Motor neuron (in vitro differentiated cells): ENCODE measurements around the gene ARHGAP6. TPM values are rescaled to one million over a fixed set of nuclear protein-coding genes. Genes with fewer than 3 reads are reported as not detected.

Experiments
- ATAC-seq, 8 experiments: fragments of 200-7000 bp; cut with Tn5 transposase; replicated peaks in 6 of 8; 2 replicates each; pipeline ENCODE4 v1.8.0; 2021; ENCODE audit warnings: mild to moderate bottlenecking in 8 of 8, moderate library complexity in 8 of 8
- H3K27ac ChIP-seq, 2 donors: fragments of 250-450 bp; sonication (Bioruptor Pico); 2 replicates each; pipeline ENCODE4 v1.9.0; 2021; ENCODE audit warnings: antibody characterized with exemption in 2 of 2, mild to moderate bottlenecking in 2 of 2, moderate library complexity in 1 of 2
- H3K4me1 ChIP-seq, 2 donors: fragments of 250-450 bp; sonication (Bioruptor Pico); replicated peaks in 1 of 2; 2 replicates each; pipeline ENCODE4 v1.6.1; 2021; ENCODE audit warnings: antibody characterized with exemption in 2 of 2, mild to moderate bottlenecking in 2 of 2, moderate library complexity in 1 of 2
- H3K4me3 ChIP-seq, 5 donors: fragments of 250-450 bp; sonication (Bioruptor Pico); 2 replicates each; pipeline ENCODE4 v1.9.0; 2021; ENCODE audit warnings: antibody characterized with exemption in 5 of 5, mild to moderate bottlenecking in 5 of 5, moderate library complexity in 4 of 5
- WGBS, 10 experiments: fragments of 450-650 bp; shearing (Covaris generic); methylation state at CpG; one replicate each; pipeline ENCODE4 v1.0.0; 2022; 5-methylcytosine and 5-hydroxymethylcytosine counted together
- in situ Hi-C, 9 experiments: fragments of 400-800 bp; cut with MboI; loops; one replicate each; pipeline ENCODE4 v1.15.0; 2021; ENCODE audit warnings: low sequenced_read_pairs in 9 of 9, low pct_unique_long_range_greater_than_20kb in 2 of 9; ENCODE audit not compliant: unreplicated experiment in 9 of 9
- total RNA-seq, 8 experiments: library from RNA; unstranded; fragments of 300-600 nt; gene quantifications; 2 replicates each; pipeline versions ENCODE4 v1.2.3 to v1.2.4, GENCODE V29; 2022

The ARHGAP6 gene
- total RNA-seq, result 1 to 10 TPM in 5 of 8 experiments, under 1 TPM in 3; 0.50 to 7.6 (median 2.6) TPM

DNA sequence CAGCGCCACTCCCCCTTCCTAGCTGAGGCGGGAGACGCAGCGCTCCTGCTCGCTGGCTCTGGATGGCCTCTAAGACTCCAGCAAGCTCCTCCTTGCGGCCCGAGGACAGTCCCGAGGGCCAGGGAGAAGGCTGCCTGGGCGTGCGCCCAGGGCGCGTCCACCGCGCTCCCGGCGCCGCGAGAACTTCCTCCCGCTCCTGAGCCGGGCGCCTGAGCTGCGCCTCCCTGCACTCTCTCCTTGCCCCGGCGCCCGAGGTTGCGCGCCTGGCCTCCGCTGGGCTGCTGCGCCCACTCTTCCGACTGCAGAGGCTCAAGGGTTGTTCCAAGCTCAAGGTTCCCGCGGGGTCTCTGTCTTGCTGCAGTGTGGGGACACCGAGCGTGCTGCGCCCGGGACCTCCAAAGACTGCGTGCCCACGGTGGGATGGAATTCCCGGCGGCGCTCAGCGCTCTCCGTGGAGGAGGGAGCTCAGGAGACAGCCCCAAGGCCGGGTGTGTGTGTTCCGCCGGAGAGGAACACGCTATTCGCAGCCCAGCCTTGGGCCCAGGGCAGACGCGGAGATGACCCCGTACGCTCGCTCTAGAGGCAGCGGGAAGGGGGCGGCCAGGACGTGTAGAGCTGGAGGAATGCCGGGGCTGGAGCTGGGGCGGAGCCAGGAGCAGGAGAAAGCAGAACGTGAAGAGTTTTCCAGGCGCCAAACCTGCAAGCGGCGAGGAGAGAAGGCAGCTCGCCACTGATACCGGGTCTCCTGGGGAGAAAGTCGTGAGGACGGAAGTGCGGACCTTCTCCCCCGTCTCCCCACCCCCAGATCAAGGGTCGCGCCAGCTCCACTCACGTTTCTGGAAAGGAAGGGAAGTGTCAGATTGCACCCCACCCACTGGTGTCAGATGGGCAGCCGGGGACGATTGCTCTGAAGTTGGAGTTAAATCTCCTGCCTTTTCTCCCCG lies at the start of gene ARHGAP6:
Gene ARHGAP6, minus strand, starts transcription at position 753 of the 944 bp plus-strand sequence. CDS start 1,092 bp downstream, outside the sequence.
- Histone ChIP-seq H3K4me1 (no peaks in the 10 kb centered on the region), H3K4me3 (peak within 1 kb of the TSS; percentile 34 to 44 (median 42)), H3K27ac (no peak within 1 kb of the TSS)
- in situ Hi-C loops, result no loop called here
- ATAC-seq, result peak; percentile 64 to 90 (median 76)
- WGBS, 10 experiments, result 52% methylated on average over 5 of the region's 74 CpGs; no CpG with 5 or more reads in 9 of the 10 experiments

GRCh38 chrX:11704725-11705495 lies 39.2 kb upstream of the ARHGAP6 start:
- ATAC-seq, result no peak
- 8 to 50% methylated on average over 2 to 8 of the region's 12 CpGs; no CpG with 5 or more reads in 8 of the 10 experiments for whole genome bisulfite sequencing, 10 experiments
- in situ Hi-C loops, result no loop called here
- Histone ChIP-seq H3K4me3 (no peak overlapping the region), H3K4me1 (no peaks in the 10 kb centered on the region), H3K27ac (no peak overlapping the region)

DNA sequence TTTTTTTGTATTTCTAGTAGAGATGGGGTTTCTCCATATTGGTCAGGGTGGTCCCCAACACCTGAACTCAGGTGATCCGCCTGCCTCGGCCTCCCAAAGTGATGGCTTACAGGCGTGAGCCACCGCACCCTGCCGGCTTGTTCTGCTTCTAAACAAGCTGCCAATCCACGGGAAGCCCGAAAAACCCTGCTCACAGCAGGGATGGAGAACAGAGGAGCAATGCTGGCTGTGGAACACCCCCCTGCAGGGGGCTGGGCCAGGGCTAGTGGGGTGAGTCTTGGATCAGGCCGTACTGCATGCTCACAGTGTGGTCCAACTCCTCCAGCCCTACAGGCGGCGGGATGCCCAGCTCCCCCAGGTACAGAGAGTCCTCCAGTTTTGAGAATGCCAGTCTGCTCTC lies 38.1 kb upstream of the ARHGAP6 start:
- in situ Hi-C loops, result no loop called here
- WGBS, 10 experiments, result 56 to 100% (median 100%) methylated on average over 2 to 4 of the region's 10 CpGs; no CpG with 5 or more reads in 7 of the 10 experiments
- Histone ChIP-seq H3K4me3 (no peak overlapping the region), H3K27ac (no peak overlapping the region), H3K4me1 (no peaks in the 10 kb centered on the region)
- ATAC-seq, result no peak

DNA sequence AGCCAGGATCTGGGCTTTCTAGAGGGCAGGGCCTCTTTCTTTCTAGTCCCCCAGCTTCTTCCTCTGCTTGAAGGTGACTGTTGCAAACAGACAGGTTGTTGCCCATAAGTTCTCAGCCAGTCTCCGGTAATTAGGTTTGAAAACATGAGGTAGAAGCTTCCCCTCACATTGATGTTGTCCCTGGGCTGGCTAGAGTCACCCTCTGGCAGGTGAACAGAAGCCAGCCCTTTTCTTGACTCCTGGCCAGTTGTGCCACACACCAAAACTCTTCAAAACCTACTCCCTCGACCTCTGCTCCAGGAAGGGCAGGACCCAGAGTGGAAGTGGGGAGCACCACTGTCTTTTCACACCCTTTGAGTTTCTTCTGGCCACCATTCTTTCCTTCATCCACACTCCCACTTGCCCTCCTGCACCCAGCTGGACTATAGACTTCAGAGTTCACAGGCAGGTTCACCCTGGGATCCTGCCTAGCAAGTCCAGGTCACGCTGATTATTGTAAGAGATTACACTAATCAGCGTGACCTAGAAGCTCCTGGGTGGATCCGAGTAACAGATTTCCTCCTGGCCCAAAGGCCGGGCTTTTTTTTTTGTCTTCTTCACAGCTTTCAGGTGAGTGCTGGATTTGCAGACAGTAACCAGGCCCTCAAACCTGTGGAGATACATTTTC lies 37.4 kb upstream of the ARHGAP6 start:
- no peak overlapping the region for H3K4me3 ChIP-seq
- H3K4me1 ChIP-seq, result no peaks in the 10 kb centered on the region

DNA sequence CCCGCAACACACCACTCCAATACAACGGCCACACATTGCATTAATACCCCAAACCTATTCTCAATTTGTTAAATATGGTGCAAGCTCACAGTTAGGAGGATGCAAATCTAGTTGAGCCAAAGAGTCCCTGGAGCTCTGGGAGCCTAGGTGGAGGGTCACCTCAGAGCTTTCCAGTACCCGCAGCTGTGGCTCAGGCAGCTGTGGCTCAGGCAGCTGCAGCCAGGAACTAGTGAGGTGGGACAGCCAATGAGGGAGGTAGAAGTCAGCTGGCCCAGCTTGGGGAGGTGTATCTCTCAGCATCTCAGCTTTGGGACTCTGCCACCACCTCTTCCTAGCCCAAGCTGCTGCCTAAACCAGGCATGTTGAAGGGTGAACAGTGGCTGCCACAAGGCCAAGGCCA lies 36.7 kb upstream of the ARHGAP6 start:
- Histone ChIP-seq H3K4me1 (no peaks in the 10 kb centered on the region), H3K4me3 (no peak overlapping the region), H3K27ac (no peak overlapping the region)
- 29 to 94% (median 46%) methylated on average over 2 to 3 of the region's 3 CpGs; no CpG with 5 or more reads in 7 of the 10 experiments for WGBS, 10 experiments
- in situ Hi-C loops, result no loop called here
- no peak for ATAC-seq

More for the DNA sequence above, 37.4 kb upstream of the ARHGAP6 start:
- no peak for ATAC-seq
- WGBS, 10 experiments, result 32 to 93% (median 60%) methylated on average over 1 to 3 of the region's 6 CpGs; no CpG with 5 or more reads in 6 of the 10 experiments
- in situ Hi-C loops, result no loop called here
- H3K27ac ChIP-seq, result no peak overlapping the region

GRCh38 chrX:11698702-11699101 lies 33.0 kb upstream of the ARHGAP6 start:
- Histone ChIP-seq H3K4me1 (no peaks in the 10 kb centered on the region), H3K27ac (no peak overlapping the region), H3K4me3 (no peak overlapping the region)
- in situ Hi-C loops, result no loop called here
- WGBS, 10 experiments, result 42 to 100% methylated on average over 2 to 3 of the region's 3 CpGs; no CpG with 5 or more reads in 8 of the 10 experiments
- no peak for ATAC-seq

DNA sequence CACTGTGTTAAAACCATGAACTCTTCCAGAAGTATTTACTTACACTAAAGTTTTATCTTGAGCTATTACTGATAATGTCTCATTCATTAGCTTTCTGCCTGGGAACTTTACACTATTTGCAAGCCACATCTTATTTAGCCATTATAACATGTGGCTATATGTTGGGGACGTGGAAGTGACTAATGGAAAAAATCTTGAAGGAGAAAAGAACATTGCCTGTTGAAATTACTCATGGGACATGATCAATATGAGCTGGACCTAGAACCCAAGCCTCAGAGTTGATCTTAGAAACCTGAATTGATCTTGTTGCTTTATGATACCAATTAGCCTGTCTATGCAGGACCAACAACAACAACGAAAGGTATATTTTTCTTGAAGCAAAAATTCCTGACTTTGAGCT lies 22.5 kb upstream of the ARHGAP6 start:
- Histone ChIP-seq H3K4me3 (no peak overlapping the region), H3K4me1 (no peaks in the 10 kb centered on the region), H3K27ac (no peak overlapping the region)
- WGBS, 10 experiments, result 9 to 90% (median 58%) methylated on average over 1 to 2 of the region's 2 CpGs; no CpG with 5 or more reads in 6 of the 10 experiments
- in situ Hi-C loops, result no loop called here
- ATAC-seq, result no peak

DNA sequence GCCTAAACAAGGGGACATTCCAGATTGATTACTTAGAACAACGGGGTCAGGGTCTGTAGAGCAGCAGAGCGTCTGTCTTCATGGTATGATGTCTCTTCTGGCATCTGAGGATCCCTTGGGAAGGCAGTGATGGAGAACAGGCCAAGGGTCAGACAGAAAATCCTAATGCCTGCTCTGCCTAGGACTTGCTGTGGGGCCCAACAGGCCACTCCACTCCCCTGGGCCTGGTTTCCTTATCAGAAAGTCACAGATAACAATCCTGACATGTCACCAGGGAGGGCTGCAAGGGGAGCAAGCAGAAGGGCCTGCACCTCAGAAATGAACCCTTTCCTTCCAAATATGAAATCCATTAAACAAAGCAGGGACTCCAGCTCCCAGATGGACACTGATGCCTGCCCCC lies 21.4 kb upstream of the ARHGAP6 start:
- no peaks in the 10 kb centered on the region for H3K4me1 ChIP-seq
- ATAC-seq, result no peak
- in situ Hi-C loops, result no loop called here
- WGBS, 10 experiments, result 28 to 50% (median 50%) methylated on average over 1 to 2 of the region's 2 CpGs; no CpG with 5 or more reads in 7 of the 10 experiments
- no peak overlapping the region for H3K27ac ChIP-seq
- no peak overlapping the region for H3K4me3 ChIP-seq

DNA sequence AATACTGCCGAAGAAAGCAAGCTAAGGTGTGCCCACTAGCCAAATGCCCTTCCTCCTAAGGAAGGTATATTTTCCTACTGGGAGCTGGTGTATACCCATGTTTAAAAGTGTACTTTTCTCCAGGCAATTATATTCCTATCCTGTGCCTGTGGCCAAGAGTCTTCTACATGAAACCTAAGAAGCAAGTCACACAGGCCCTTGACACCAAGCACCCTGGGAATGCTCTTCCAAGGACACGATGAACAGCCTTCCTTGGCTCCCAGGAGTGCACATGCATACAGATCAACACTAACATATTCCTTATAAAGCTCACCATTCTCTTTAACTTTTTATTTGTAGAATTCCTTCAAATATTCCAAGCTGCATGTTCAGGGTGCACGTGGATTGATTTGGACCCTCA lies 17.3 kb upstream of the ARHGAP6 start:
- no peak for ATAC-seq
- WGBS, 10 experiments, result 40 to 100% (median 68%) methylated on average over 1 to 2 of the region's 3 CpGs; no CpG with 5 or more reads in 6 of the 10 experiments
- in situ Hi-C loops, result no loop called here
- H3K27ac ChIP-seq, result no peak overlapping the region
- no peak overlapping the region for H3K4me3 ChIP-seq
- no peaks in the 10 kb centered on the region for H3K4me1 ChIP-seq

DNA sequence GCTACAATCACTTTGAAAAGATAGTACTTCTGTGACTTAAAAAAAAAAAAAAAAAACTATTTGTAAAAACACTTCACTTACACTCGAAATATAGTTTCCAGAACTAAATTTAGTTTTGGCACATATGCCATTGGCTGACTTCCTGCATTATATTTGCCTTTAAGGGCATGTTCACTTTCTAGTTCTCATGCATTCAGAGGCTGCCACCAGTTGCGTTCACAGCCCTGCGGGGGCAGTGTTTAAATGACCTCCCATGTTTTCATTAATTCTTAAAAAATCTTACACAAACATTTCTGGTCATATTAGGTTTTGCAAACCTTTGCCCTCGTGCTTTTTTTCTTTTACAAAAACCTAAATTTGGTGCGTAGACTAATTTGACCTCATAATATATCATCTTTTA lies 12.4 kb upstream of the ARHGAP6 start:
- Histone ChIP-seq H3K4me1 (no peaks in the 10 kb centered on the region), H3K27ac (no peak overlapping the region), H3K4me3 (no peak overlapping the region)
- WGBS, 10 experiments, result 10 to 89% (median 33%) methylated on average over 1 to 5 of the region's 5 CpGs
- ATAC-seq, result no peak
- in situ Hi-C loops, result no loop called here

DNA sequence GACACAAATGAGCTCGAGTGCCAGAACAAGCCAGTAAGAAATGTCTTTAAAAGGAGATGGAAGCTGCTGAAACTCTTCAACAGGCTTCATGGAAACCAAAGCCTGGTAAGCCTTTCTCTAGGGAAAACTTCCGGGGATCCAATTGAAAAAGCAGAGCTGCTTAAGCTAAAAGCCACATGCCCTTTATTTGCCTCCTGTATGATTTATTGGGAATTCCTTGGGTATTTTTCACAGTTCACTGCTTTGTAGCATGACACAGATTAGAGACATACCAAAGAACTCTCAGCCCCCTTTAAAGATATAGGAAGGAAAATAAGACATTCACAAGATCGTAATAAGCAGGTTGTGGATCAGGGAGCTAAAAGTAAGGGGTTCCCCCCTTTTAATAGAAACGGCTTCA lies 6.5 kb upstream of the ARHGAP6 start:
- Histone ChIP-seq H3K4me1 (peaks cover 0 to 8% of the 10 kb centered on the region in 2 donors), H3K4me3 (no peak overlapping the region), H3K27ac (no peak overlapping the region)
- ATAC-seq, result peak in 1 of 8 experiments; percentile 30
- WGBS, 10 experiments, result 14 to 100% (median 63%) methylated on average over 1 to 4 of the region's 4 CpGs; no CpG with 5 or more reads in 5 of the 10 experiments
- in situ Hi-C loops, result no loop called here

GRCh38 chrX:11670316-11670715 lies 4.6 kb upstream of the ARHGAP6 start:
- WGBS, 10 experiments, result 63 to 100% (median 67%) methylated on average over 1 of the region's 1 CpG; no CpG with 5 or more reads in 7 of the 10 experiments
- H3K4me3 ChIP-seq, result no peak overlapping the region
- peaks cover 0 to 8% of the 10 kb centered on the region in 2 donors for H3K4me1 ChIP-seq
- H3K27ac ChIP-seq, result no peak overlapping the region
- no peak for ATAC-seq
- in situ Hi-C loops, result no loop called here
